Upper lobe of left lung (tissue), 6 donors: ENCODE data around the gene CYP26A1. TPM values are rescaled to one million over a fixed set of nuclear protein-coding genes. Genes with fewer than 3 reads are reported as not detected.

Experiments used
- ATAC-seq, 2 donors: fragments of 200-7000 bp; cut with Tn5 transposase; one replicate each; pipeline ENCODE4 v1.9.1; 2022; ENCODE audit warnings: mild to moderate bottlenecking in 2 of 2, moderate library complexity in 2 of 2; ENCODE audit not compliant: low FRiP score in 2 of 2
- DNase-seq, 2 donors: peaks; one replicate each; pipeline ENCODE4 v3.0.0-alpha.2; 2019 to 2020
- H3K27ac ChIP-seq, 4 donors: fragments of 200-600 bp; sonication (generic); one replicate each; pipeline ENCODE4 v1.5.1; 2016 to 2019
- H3K27me3 ChIP-seq, 4 donors: fragments of 200-600 bp; sonication (generic); one replicate each; pipeline ENCODE4 v1.5.1; 2017 to 2019
- H3K36me3 ChIP-seq, 4 donors: fragments of 200-600 bp; sonication (generic); one replicate each; pipeline ENCODE4 v1.5.1; 2016 to 2019
- H3K4me1 ChIP-seq, 4 donors: fragments of 200-600 bp; sonication (generic); one replicate each; pipeline ENCODE4 v1.5.1; 2018 to 2019
- H3K4me3 ChIP-seq, 4 donors: fragments of 200-600 bp; sonication (generic); one replicate each; pipeline ENCODE4 v1.5.1; 2017 to 2019; ENCODE audit warnings: mild to moderate bottlenecking in 2 of 4, moderate library complexity in 1 of 4
- H3K9me3 ChIP-seq, 4 donors: fragments of 200-600 bp; sonication (generic); one replicate each; pipeline ENCODE4 v1.5.1; 2018 to 2019
- CTCF ChIP-seq, 6 experiments: fragments of 450-650 bp in 4 of 6; fragments of 200-600 bp in 2 of 6; sonication (generic) in 2 of 6; IDR thresholded peaks; one replicate each; pipeline ENCODE4 v1.5.1; 2016 to 2019; ENCODE audit warnings: antibody characterized with exemption in 6 of 6
- EP300 ChIP-seq, 4 donors: sonication (generic); formaldehyde crosslinking; IDR thresholded peaks; one replicate each; pipeline ENCODE4 v1.5.1; 2017; ENCODE audit warnings: antibody characterized with exemption in 4 of 4, control low read depth in 2 of 4
- POLR2A ChIP-seq, 4 donors: fragments of 450-650 bp; IDR thresholded peaks; one replicate each; pipeline ENCODE4 v1.5.1; 2016 to 2017; ENCODE audit warnings: antibody characterized with exemption in 4 of 4, mild to moderate bottlenecking in 2 of 4
- POLR2AphosphoS5 ChIP-seq, 2 donors: sonication (generic); formaldehyde crosslinking; IDR thresholded peaks; one replicate each; pipeline ENCODE4 v1.5.1; 2017; ENCODE audit warnings: antibody characterized with exemption in 2 of 2
- WGBS, 2 donors: methylation state at CpG; one replicate each; pipeline ENCODE4 v1.1.5; 2017 to 2018; 5-methylcytosine and 5-hydroxymethylcytosine counted together
- total RNA-seq, 6 donors: library from RNA; depleted of rRNA in 4 of 6; stranded (reverse); fragments of >200 nt in 4 of 6; gene quantifications; one replicate each; pipeline versions ENCODE4 v1.1.0 to v1.2.1, GENCODE V29; 2016 to 2021
- donor health status: DM: no; HTN: no; CAD: no; lungs with moderate emphysema.
- donor health status: DM: no; HTN: yes; CAD: no; lungs with severe emphysema.

CYP26A1 gene
- total RNA-seq, 6 donors from 2014 or later, result not detected

- H3K27ac ChIP-seq, result no peak overlapping the region
- no peaks in the 10 kb centered on the region for H3K36me3 ChIP-seq
- peaks cover 0 to 36% (median 23%) of the 10 kb centered on the region in 4 donors for H3K27me3 ChIP-seq
- no peak for DNase-seq
- WGBS, 2 donors, result 56 to 66% methylated on average over 1 to 2 of the region's 2 CpGs
- no peaks in the 10 kb centered on the region for H3K9me3 ChIP-seq
- ATAC-seq, result no peak
- TF ChIP-seq POLR2AphosphoS5 (IDR thresholded peaks at IDR 0.05) (no peak), POLR2A (IDR thresholded peaks at IDR 0.05) (no peak), EP300 (IDR thresholded peaks at IDR 0.05) (no peak), CTCF (IDR thresholded peaks at IDR 0.05) (no peak)
- no peak overlapping the region for H3K4me3 ChIP-seq
- peaks cover 27 to 42% (median 39%) of the 10 kb centered on the region in 4 donors for H3K4me1 ChIP-seq
These were observed 3.2 kb downstream of the CYP26A1 start for GRCh38 chr10:93076871-93077270.

GRCh38 chr10:93077860-93078337, 4.2 kb downstream of the CYP26A1 start:
- Histone ChIP-seq H3K9me3 (no peaks in the 10 kb centered on the region), H3K4me1 (peaks cover 17 to 32% (median 29%) of the 10 kb centered on the region in 4 donors), H3K36me3 (no peaks in the 10 kb centered on the region), H3K27me3 (peaks cover 0 to 27% (median 18%) of the 10 kb centered on the region in 4 donors), H3K27ac (no peak overlapping the region), H3K4me3 (no peak overlapping the region)
- 79 to 88% methylated on average over 5 of the region's 5 CpGs for WGBS, 2 donors
- TF ChIP-seq EP300 (IDR thresholded peaks at IDR 0.05) (no peak), CTCF (IDR thresholded peaks at IDR 0.05) (no peak), POLR2A (IDR thresholded peaks at IDR 0.05) (no peak), POLR2AphosphoS5 (IDR thresholded peaks at IDR 0.05) (no peak)
- no peak for ATAC-seq
- no peak for DNase-seq

GRCh38 chr10:93079663-93080349, 6.1 kb downstream of the CYP26A1 start:
- DNase-seq (peak in 1 of 2 donors; percentile 29), ATAC-seq (no peak)
- H3K4me3 ChIP-seq, result no peak overlapping the region
- no peaks in the 10 kb centered on the region for H3K9me3 ChIP-seq
- peaks cover 0 to 8% (median 3%) of the 10 kb centered on the region in 4 donors for H3K27me3 ChIP-seq
- no peak for TF ChIP-seq POLR2A (IDR thresholded peaks at IDR 0.05)
- TF ChIP-seq EP300 (IDR thresholded peaks at IDR 0.05), result no peak
- TF ChIP-seq CTCF (IDR thresholded peaks at IDR 0.05), result no peak
- TF ChIP-seq POLR2AphosphoS5 (IDR thresholded peaks at IDR 0.05), result no peak
- WGBS, 2 donors, result 56 to 64% methylated on average over 8 to 9 of the region's 9 CpGs
- H3K36me3 ChIP-seq, result no peaks in the 10 kb centered on the region
- no peak overlapping the region for H3K27ac ChIP-seq
- H3K4me1 ChIP-seq, result peaks cover 0 to 13% (median 10%) of the 10 kb centered on the region in 4 donors

- Histone ChIP-seq H3K27ac (no peak overlapping the region), H3K27me3 (peaks cover 0 to 2% (median 0%) of the 10 kb centered on the region in 4 donors), H3K9me3 (no peaks in the 10 kb centered on the region), H3K4me1 (peaks cover 0 to 10% (median 5%) of the 10 kb centered on the region in 4 donors), H3K36me3 (no peaks in the 10 kb centered on the region), H3K4me3 (no peak overlapping the region)
- ATAC-seq (peak; percentile 82 to 86), DNase-seq (peak; percentile 17 to 53)
- no peak for TF ChIP-seq POLR2AphosphoS5 (IDR thresholded peaks at IDR 0.05)
- TF ChIP-seq CTCF (IDR thresholded peaks at IDR 0.05), result peak; percentile 71 to 81 (median 78)
- WGBS, 2 donors, result 62 to 67% methylated on average over 13 to 21 of the region's 22 CpGs
These were observed 6.8 kb downstream of the CYP26A1 start for GRCh38 chr10:93080350-93081046.
